ENCODE measurements around the gene SIX2.

DNA sequence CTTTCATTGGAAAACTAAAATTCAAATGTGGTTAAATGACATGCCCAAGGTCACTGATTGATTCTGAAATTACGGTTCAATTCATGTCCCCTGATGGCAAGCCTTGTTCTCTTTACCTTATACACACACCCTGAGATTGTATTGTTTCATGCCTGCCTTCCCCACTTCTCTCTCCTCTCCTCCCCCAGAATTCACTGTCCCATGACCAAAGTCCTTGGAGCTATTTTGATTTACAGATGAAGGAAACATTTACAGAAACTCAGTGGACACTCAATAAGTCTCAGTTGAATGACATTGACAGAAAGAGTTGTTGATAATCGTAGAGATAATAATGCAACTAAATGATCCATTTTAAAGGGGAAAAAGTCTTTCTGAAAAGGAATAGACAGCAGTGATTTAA, 33.1 kb upstream of the SIX2 start:
- TF ChIP-seq EZH2 (IDR thresholded peaks at IDR 0.05; ENCODE audit: low read length), result no peak
- TF ChIP-seq, protein P1, sequence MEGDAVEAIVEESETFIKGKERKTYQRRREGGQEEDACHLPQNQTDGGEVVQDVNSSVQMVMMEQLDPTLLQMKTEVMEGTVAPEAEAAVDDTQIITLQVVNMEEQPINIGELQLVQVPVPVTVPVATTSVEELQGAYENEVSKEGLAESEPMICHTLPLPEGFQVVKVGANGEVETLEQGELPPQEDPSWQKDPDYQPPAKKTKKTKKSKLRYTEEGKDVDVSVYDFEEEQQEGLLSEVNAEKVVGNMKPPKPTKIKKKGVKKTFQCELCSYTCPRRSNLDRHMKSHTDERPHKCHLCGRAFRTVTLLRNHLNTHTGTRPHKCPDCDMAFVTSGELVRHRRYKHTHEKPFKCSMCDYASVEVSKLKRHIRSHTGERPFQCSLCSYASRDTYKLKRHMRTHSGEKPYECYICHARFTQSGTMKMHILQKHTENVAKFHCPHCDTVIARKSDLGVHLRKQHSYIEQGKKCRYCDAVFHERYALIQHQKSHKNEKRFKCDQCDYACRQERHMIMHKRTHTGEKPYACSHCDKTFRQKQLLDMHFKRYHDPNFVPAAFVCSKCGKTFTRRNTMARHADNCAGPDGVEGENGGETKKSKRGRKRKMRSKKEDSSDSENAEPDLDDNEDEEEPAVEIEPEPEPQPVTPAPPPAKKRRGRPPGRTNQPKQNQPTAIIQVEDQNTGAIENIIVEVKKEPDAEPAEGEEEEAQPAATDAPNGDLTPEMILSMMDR (optimal IDR thresholded peaks at IDR 0.05 in 1 of 3, IDR thresholded peaks at IDR 0.05 in 1 of 3, conservative IDR thresholded peaks at IDR 0.05 in 1 of 3; ENCODE audit: extremely low read depth in 1 of 3, insufficient read depth in 2 of 3, low read length in 3 of 3), result no peak

Measured in keratinocyte (primary cell).